Liver (tissue), 9 donors: ENCODE measurements around the gene MAGED4. TPM values are rescaled to one million over a fixed set of nuclear protein-coding genes. Genes with fewer than 3 reads are reported as not detected.
"Not testable (repeated sequence)": the region's sequence is repeated elsewhere in the genome, so short reads cannot be mapped to it uniquely, and the experiment has no call there.

ENCODE experiments used
- DNase-seq: peaks from one replicate; pipeline ENCODE4 v3.0.0-alpha.2; 2017; ENCODE audit warnings: low spot score
- H3K27ac ChIP-seq, 2 donors: one replicate each; pipeline ENCODE4 v1.7.0; 2013; ENCODE audit warnings: inconsistent platforms in 2 of 2, low read length in 2 of 2, control low read depth in 1 of 2, low read depth in 1 of 2, mild to moderate bottlenecking in 1 of 2
- H3K27me3 ChIP-seq, 4 donors: one replicate each; pipeline versions ENCODE4 v1.6.1 to v1.7.0; 2013; ENCODE audit warnings: low read length in 3 of 4, inconsistent platforms in 1 of 4, mild to moderate bottlenecking in 1 of 4, moderate library complexity in 1 of 4; ENCODE audit not compliant: control insufficient read depth in 4 of 4, insufficient read depth in 4 of 4
- H3K36me3 ChIP-seq, 4 donors: one replicate each; pipeline versions ENCODE4 v1.6.1 to v1.7.0; 2013; ENCODE audit warnings: low read length in 3 of 4, mild to moderate bottlenecking in 3 of 4, low read depth in 1 of 4, moderate library complexity in 1 of 4; ENCODE audit not compliant: control insufficient read depth in 4 of 4, insufficient read depth in 3 of 4
- H3K4me1 ChIP-seq, 4 donors: one replicate each; pipeline versions ENCODE4 v1.6.1 to v1.7.0; 2013; ENCODE audit warnings: low read length in 3 of 4, mild to moderate bottlenecking in 3 of 4, moderate library complexity in 1 of 4; ENCODE audit not compliant: control insufficient read depth in 4 of 4, insufficient read depth in 4 of 4
- H3K4me3 ChIP-seq, 3 donors: one replicate each; pipeline versions ENCODE4 v1.6.1 to v1.7.0; 2013; ENCODE audit warnings: low read length in 3 of 3, control low read depth in 1 of 3, low read depth in 1 of 3, mild to moderate bottlenecking in 1 of 3
- H3K9ac ChIP-seq, 2 donors: one replicate each; pipeline ENCODE4 v1.7.0; 2013; ENCODE audit warnings: low read length in 2 of 2, mild to moderate bottlenecking in 2 of 2, moderate library complexity in 2 of 2, control low read depth in 1 of 2, low read depth in 1 of 2
- H3K9me3 ChIP-seq, 4 donors: one replicate each; pipeline versions ENCODE4 v1.6.1 to v1.7.0; 2013; ENCODE audit warnings: low read length in 3 of 4; ENCODE audit not compliant: control insufficient read depth in 4 of 4
- ATF3 ChIP-seq: IDR thresholded peaks from 2 replicates; pipeline ENCODE4 v1.6.1; 2016; ENCODE audit warnings: antibody characterized with exemption
- CTCF ChIP-seq: fragments of 150-350 bp; IDR thresholded peaks from 2 replicates; pipeline ENCODE4 v1.5.1; 2017; ENCODE audit warnings: improper control_type of control experiment, low read depth, low read length; ENCODE audit not compliant: missing input control
- EGR1 ChIP-seq, 2 donors: IDR thresholded peaks; 2 replicates each; pipeline ENCODE4 v1.6.1; 2016 to 2018; ENCODE audit warnings: antibody characterized with exemption in 2 of 2, low read depth in 2 of 2
- FOXA1 ChIP-seq: IDR thresholded peaks from 2 replicates; pipeline ENCODE4 v1.6.1; 2016; ENCODE audit warnings: antibody characterized with exemption
- FOXA2 ChIP-seq: IDR thresholded peaks from 2 replicates; pipeline ENCODE4 v1.6.1; 2016; ENCODE audit warnings: antibody characterized with exemption
- HNF4A ChIP-seq, 2 donors: conservative IDR thresholded peaks; 2 replicates each; pipeline ENCODE4 v1.6.1; 2016; ENCODE audit warnings: antibody characterized with exemption in 2 of 2, mild to moderate bottlenecking in 2 of 2
- HNF4G ChIP-seq: IDR thresholded peaks from 2 replicates; pipeline ENCODE4 v1.6.1; 2016; ENCODE audit warnings: antibody characterized with exemption
- MAX ChIP-seq: IDR thresholded peaks from 2 replicates; pipeline ENCODE4 v1.6.1; 2016; ENCODE audit warnings: antibody characterized with exemption
- NR2F2 ChIP-seq: IDR thresholded peaks from 2 replicates; pipeline ENCODE4 v1.6.1; 2016; ENCODE audit warnings: antibody characterized with exemption
- RAD21 ChIP-seq, 2 donors: IDR thresholded peaks; 2 replicates each; pipeline ENCODE4 v1.6.1; 2016; ENCODE audit warnings: antibody characterized with exemption in 2 of 2, mild to moderate bottlenecking in 2 of 2
- REST ChIP-seq: IDR thresholded peaks from 2 replicates; pipeline ENCODE4 v1.6.1; 2016; ENCODE audit warnings: antibody characterized with exemption, mild to moderate bottlenecking
- RXRA ChIP-seq, 2 donors: IDR thresholded peaks; 2 replicates each; pipeline ENCODE4 v1.6.1; 2017 to 2018; ENCODE audit warnings: antibody characterized with exemption in 2 of 2, mild to moderate bottlenecking in 1 of 2
- TAF1 ChIP-seq: conservative IDR thresholded peaks from 2 replicates; pipeline ENCODE4 v1.6.1; 2016; ENCODE audit warnings: antibody characterized with exemption, mild to moderate bottlenecking
- YY1 ChIP-seq: IDR thresholded peaks from 2 replicates; pipeline ENCODE4 v1.6.1; 2016; ENCODE audit warnings: antibody characterized with exemption, mild to moderate bottlenecking
- ZBTB33 ChIP-seq: IDR thresholded peaks from 2 replicates; pipeline ENCODE4 v1.6.1; 2016; ENCODE audit warnings: antibody characterized with exemption
- WGBS: extraction: QIAGEN DNeasy Blood & Tissue Kit; methylation state at CpG from one replicate; pipeline ENCODE4 v1.1.7; 2013; 5-methylcytosine and 5-hydroxymethylcytosine counted together
- polyA plus RNA-seq, 2 donors: library from polyadenylated mRNA; stranded (reverse) in 1 of 2; unstranded in 1 of 2; fragments of 200-250 nt in 1 of 2; fragments of >200 nt in 1 of 2; fragmentation: Nextera tagmentation in 1 of 2; extraction: Ambion mirVana in 1 of 2; gene quantifications; one replicate each; pipeline versions ENCODE4 v1.2.1 to v1.2.3, GENCODE V29; 2013 to 2015
- total RNA-seq, 2 donors: library from RNA; depleted of rRNA; stranded (reverse); fragments of >200 nt; gene quantifications; one replicate each; pipeline ENCODE4 v1.2.3, GENCODE V29; 2014
- donor health status: healthy.
- donor health status: healthy.
- donor health status: healthy.
- donor health status: healthy.
- donor health status: healthy.

Gene MAGED4
- total and polyA plus RNA-seq, 4 donors, result 0.06 to 10.2 (median 0.28) TPM

GRCh38 chrX:52140020-52140419 lies 44.7 kb upstream of the MAGED4 start:
- 90% methylated on average over 1 of the region's 1 CpG for WGBS
- Histone ChIP-seq H3K27me3 (no peaks in the 10 kb centered on the region), H3K36me3 (no peaks in the 10 kb centered on the region), H3K9me3 (no peaks in the 10 kb centered on the region), H3K4me1 (no peaks in the 10 kb centered on the region), H3K27ac (no peak overlapping the region), H3K4me3 (no peak overlapping the region), H3K9ac (no peak overlapping the region)
- TF ChIP-seq RXRA (IDR thresholded peaks at IDR 0.05) (no peak), ZBTB33 (no peak)
- no peak for DNase-seq

- H3K4me1 ChIP-seq, H3K27ac ChIP-seq, H3K9ac ChIP-seq, H3K9me3 ChIP-seq, H3K36me3 ChIP-seq, H3K4me3 ChIP-seq, DNase-seq, H3K27me3 ChIP-seq: not testable (repeated sequence)
- 94% methylated on average over 10 of the region's 10 CpGs for WGBS
Observed at GRCh38 chrX:52150667-52151066, 34.0 kb upstream of the MAGED4 start.

- H3K27ac ChIP-seq, H3K9ac ChIP-seq, H3K36me3 ChIP-seq, H3K4me1 ChIP-seq, DNase-seq, H3K27me3 ChIP-seq, H3K4me3 ChIP-seq, H3K9me3 ChIP-seq: not testable (repeated sequence)
- 85% methylated on average over 8 of the region's 8 CpGs for WGBS
Observed at GRCh38 chrX:52160140-52160539, 24.5 kb upstream of the MAGED4 start.

- no peaks in the 10 kb centered on the region for H3K27me3 ChIP-seq
- H3K36me3 ChIP-seq, result no peaks in the 10 kb centered on the region
- no peak overlapping the region for H3K27ac ChIP-seq
- DNase-seq, result no peak
- no peak overlapping the region for H3K4me3 ChIP-seq
- no peak overlapping the region for H3K9ac ChIP-seq
- no peaks in the 10 kb centered on the region for H3K9me3 ChIP-seq
- TF ChIP-seq RXRA (IDR thresholded peaks at IDR 0.05) (no peak), RAD21 (IDR thresholded peaks at IDR 0.05) (no peak), HNF4G (no peak), REST (no peak), CTCF (no peak), ZBTB33 (no peak), YY1 (no peak), MAX (no peak), EGR1 (IDR thresholded peaks at IDR 0.05; ENCODE audit: low read depth in 2 of 2) (no peak), FOXA1 (no peak), NR2F2 (no peak), ATF3 (no peak), TAF1 (no peak), HNF4A (conservative IDR thresholded peaks at IDR 0.05) (no peak), FOXA2 (no peak)
- no peaks in the 10 kb centered on the region for H3K4me1 ChIP-seq
Observed at GRCh38 chrX:52166840-52167239, 17.8 kb upstream of the MAGED4 start.
